Mammary epithelial cell (primary cell): Measurements from ENCODE around the gene PCDH15.

ENCODE experiments used
- CTCF ChIP-seq, 2 donors: IDR thresholded peaks in 1 of 2; conservative IDR thresholded peaks in 1 of 2; 2 replicates each; pipeline ENCODE4 v1.5.1; 2011 to 2012; ENCODE audit warnings: inconsistent platforms in 2 of 2, low read length in 2 of 2, mild to moderate bottlenecking in 2 of 2, control low read depth in 1 of 2, low read depth in 1 of 2; ENCODE audit not compliant: insufficient read depth in 1 of 2; ENCODE audit errors: extremely low read depth in 1 of 2
- EZH2 ChIP-seq: IDR thresholded peaks from 2 replicates; pipeline ENCODE4 v1.6.1; 2012; ENCODE audit warnings: low read length, inconsistent platforms, borderline replicate concordance

- TF ChIP-seq CTCF (conservative IDR thresholded peaks at IDR 0.05 in 1 of 2, IDR thresholded peaks at IDR 0.05 in 1 of 2; ENCODE audit: extremely low read depth in 1 of 2, insufficient read depth in 1 of 2, low read depth in 1 of 2, low read length in 2 of 2): no peak
- TF ChIP-seq EZH2: no peak
Observed at GRCh38 chr10:54064215-54064614, 736.8 kb downstream of the PCDH15 start.
